Fibroblast of lung (primary cell): ENCODE measurements around the gene GTF2H1. TPM values are rescaled to one million over a fixed set of nuclear protein-coding genes. Genes with fewer than 3 reads are reported as not detected.
A peak's percentile ranks its signal among the peaks of the same experiment; 100 is the strongest.

Source experiments
- DNase-seq, 2 donors: peaks; one replicate each; pipeline versions ENCODE4 v3.0.0 to v3.0.0-alpha.2; 2010; ENCODE audit warnings: low read depth in 2 of 2
- H2AFZ ChIP-seq: 2 replicates; pipeline ENCODE4 v1.5.1; 2012; ENCODE audit warnings: low read length, control low read depth, inconsistent platforms
- H3K27ac ChIP-seq: 2 replicates; pipeline ENCODE4 v1.5.1; 2011; ENCODE audit warnings: low read length, control low read depth; ENCODE audit not compliant: insufficient read depth
- H3K27me3 ChIP-seq: 2 replicates; pipeline ENCODE4 v1.5.1; 2011; ENCODE audit warnings: mild to moderate bottlenecking, low read length; ENCODE audit not compliant: control insufficient read depth, insufficient read depth
- H3K36me3 ChIP-seq: 2 replicates; pipeline ENCODE4 v1.5.1; 2011; ENCODE audit warnings: low read length; ENCODE audit not compliant: control insufficient read depth, insufficient read depth
- H3K4me1 ChIP-seq: 2 replicates; pipeline ENCODE4 v1.5.1; 2011; ENCODE audit warnings: low read length; ENCODE audit not compliant: control insufficient read depth, insufficient read depth; ENCODE audit errors: extremely low read depth
- H3K4me2 ChIP-seq: 2 replicates; pipeline ENCODE4 v1.5.1; 2011; ENCODE audit warnings: low read length, control low read depth; ENCODE audit not compliant: insufficient read depth; ENCODE audit errors: extremely low read depth
- H3K4me3 ChIP-seq, 4 experiments: fragments of 200-600 bp in 1 of 4; sonication (generic) in 1 of 4; replicated peaks in 1 of 4; 2 replicates each; pipeline ENCODE4 v1.5.1; 2011 to 2016; ENCODE audit warnings: low read length in 4 of 4, low read depth in 3 of 4, mild to moderate bottlenecking in 3 of 4, control low read depth in 2 of 4, inconsistent platforms in 1 of 4, mixed read lengths in 1 of 4; ENCODE audit not compliant: insufficient read depth in 1 of 4; ENCODE audit errors: control extremely low read depth in 1 of 4
- H3K79me2 ChIP-seq: 2 replicates; pipeline ENCODE4 v1.5.1; 2012; ENCODE audit warnings: mild to moderate bottlenecking, low read length, inconsistent platforms; ENCODE audit not compliant: control insufficient read depth, insufficient read depth
- H3K9ac ChIP-seq: 2 replicates; pipeline ENCODE4 v1.5.1; 2011; ENCODE audit warnings: mild to moderate bottlenecking, low read length, control low read depth; ENCODE audit not compliant: insufficient read depth
- H3K9me3 ChIP-seq: 2 replicates; pipeline ENCODE4 v1.5.1; 2012; ENCODE audit warnings: low read depth, low read length; ENCODE audit not compliant: control insufficient read depth, insufficient read depth
- H4K20me1 ChIP-seq: 2 replicates; pipeline ENCODE4 v1.5.1; 2011; ENCODE audit warnings: low read length; ENCODE audit not compliant: control insufficient read depth, insufficient read depth; ENCODE audit errors: extremely low read depth
- CTCF ChIP-seq, 2 donors: IDR thresholded peaks in 1 of 2; conservative IDR thresholded peaks in 1 of 2; 1 replicate in 1 of 2; 2 replicates in 1 of 2; pipeline ENCODE4 v1.5.1; 2011 to 2012; ENCODE audit warnings: low read length in 2 of 2, control low read depth in 1 of 2, inconsistent platforms in 1 of 2, low read depth in 1 of 2, mild to moderate bottlenecking in 1 of 2
- EZH2 ChIP-seq: IDR thresholded peaks from 2 replicates; pipeline ENCODE4 v1.5.1; 2012; ENCODE audit warnings: low read length, control low read depth, mild to moderate bottlenecking; ENCODE audit errors: missing control alignments
- polyA plus RNA-seq, 2 donors: library from polyadenylated mRNA; depleted of rRNA in 1 of 2; stranded (reverse) in 1 of 2; unstranded in 1 of 2; fragments of >200 nt; gene quantifications; 2 replicates each; pipeline ENCODE4 v1.2.1, GENCODE V29; 2011 to 2012; ENCODE audit warnings: missing spikeins in 1 of 2
- total RNA-seq: library from RNA; depleted of rRNA; stranded (reverse); fragments of >200 nt; gene quantifications from 2 replicates; pipeline ENCODE4 v1.2.1, GENCODE V29; 2014

Gene GTF2H1
- total and polyA plus RNA-seq, 2 donors (not counting 1 experiment from before 2014, with no cell fraction given): 56.1 to 63.6 TPM

- Histone ChIP-seq H3K36me3 (no peaks in the 10 kb centered on the region), H4K20me1 (no peaks in the 10 kb centered on the region), H3K9me3 (no peaks in the 10 kb centered on the region), H3K79me2 (no peaks in the 10 kb centered on the region), H3K27ac (peak overlapping the region; percentile 91), H3K4me3 (peak overlapping the region in 1 of 4 experiments; percentile 19), H3K27me3 (no peaks in the 10 kb centered on the region), H3K4me1 (peaks cover 21% of the 10 kb centered on the region), H2AFZ (peak overlapping the region; percentile 54), H3K4me2 (peak overlapping the region; percentile 75), H3K9ac (peak overlapping the region; percentile 34)
- no peak for TF ChIP-seq CTCF (conservative IDR thresholded peaks at IDR 0.05 in 1 of 2, IDR thresholded peaks at IDR 0.05 in 1 of 2; ENCODE audit: low read depth in 1 of 2, low read length in 2 of 2)
- no peak for TF ChIP-seq EZH2
- peak; percentile 83 to 85 for DNase-seq
Measured at GRCh38 chr11:18384157-18384641, 61.8 kb downstream of the GTF2H1 start.

GRCh38 chr11:18390088-18390487 is 67.7 kb downstream of the GTF2H1 start:
- TF ChIP-seq EZH2: no peak
- no peak for TF ChIP-seq CTCF (conservative IDR thresholded peaks at IDR 0.05 in 1 of 2, IDR thresholded peaks at IDR 0.05 in 1 of 2; ENCODE audit: low read depth in 1 of 2, low read length in 2 of 2)
- H3K4me3 ChIP-seq: no peak overlapping the region
- H3K9me3 ChIP-seq: no peaks in the 10 kb centered on the region

GRCh38 chr11:18392434-18393321 is 70.3 kb downstream of the GTF2H1 start:
- TF ChIP-seq CTCF (conservative IDR thresholded peaks at IDR 0.05 in 1 of 2, IDR thresholded peaks at IDR 0.05 in 1 of 2; ENCODE audit: low read depth in 1 of 2, low read length in 2 of 2): no peak
- no peak for TF ChIP-seq EZH2
- H4K20me1 ChIP-seq: no peaks in the 10 kb centered on the region
- H2AFZ ChIP-seq: no peak overlapping the region
- H3K27ac ChIP-seq: no peak overlapping the region
- H3K9me3 ChIP-seq: no peaks in the 10 kb centered on the region
- H3K4me3 ChIP-seq: no peak overlapping the region
- peaks cover 5% of the 10 kb centered on the region for H3K4me1 ChIP-seq
- peak in 1 of 2 donors; percentile 14 for DNase-seq
- H3K9ac ChIP-seq: no peak overlapping the region
- no peak overlapping the region for H3K4me2 ChIP-seq
- no peaks in the 10 kb centered on the region for H3K27me3 ChIP-seq
- H3K79me2 ChIP-seq: peaks cover 29% of the 10 kb centered on the region
- H3K36me3 ChIP-seq: peaks cover 2% of the 10 kb centered on the region

More at GRCh38 chr11:18390088-18390487, 67.7 kb downstream of the GTF2H1 start:
- Histone ChIP-seq H3K27ac (no peak overlapping the region), H3K79me2 (peaks cover 7% of the 10 kb centered on the region), H3K27me3 (no peaks in the 10 kb centered on the region), H2AFZ (no peak overlapping the region), H3K4me1 (peaks cover 8% of the 10 kb centered on the region), H3K9ac (no peak overlapping the region), H4K20me1 (no peaks in the 10 kb centered on the region), H3K36me3 (no peaks in the 10 kb centered on the region), H3K4me2 (no peak overlapping the region)
- DNase-seq: no peak
